ENCODE results near the gene GPR137B. TPM values are rescaled to one million over a fixed set of nuclear protein-coding genes. Genes with fewer than 3 reads are reported as not detected.

Gene GPR137B
- total and polyA plus RNA-seq, 2 of the 4 experiments (the other 2 are of a cell fraction): 4.5 to 12.3 TPM

DNA sequence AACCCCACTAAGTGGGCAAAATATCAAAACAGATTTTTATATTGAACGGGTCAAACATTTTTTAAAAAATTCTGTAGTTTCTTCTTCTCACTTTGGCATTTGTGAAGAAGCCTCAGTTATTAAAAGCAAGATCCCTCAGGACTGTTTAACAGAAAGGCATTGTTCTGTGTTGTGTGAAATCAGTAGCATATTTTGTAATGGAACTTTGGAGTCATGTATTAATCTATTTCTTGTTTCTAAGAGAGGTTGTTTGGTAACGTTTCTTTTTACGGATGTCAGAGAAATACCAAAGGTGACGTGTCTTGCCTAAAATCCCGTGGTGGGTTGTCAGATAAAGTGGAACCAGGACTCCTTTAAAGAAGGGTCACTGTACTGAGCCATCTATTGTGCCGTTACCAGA, 23.7 kb downstream of the GPR137B start:
- H3K36me3 ChIP-seq (ENCODE audit: control insufficient read depth, insufficient read depth, low read length): peaks cover 2% of the 10 kb centered on the region; the same call in 1 of the 2 replicates
- in situ Hi-C loops (cut with MboI; ENCODE audit: low sequenced_read_pairs) (no loop called here), dilution Hi-C loops (cut with HindIII; ENCODE audit: low sequenced_read_pairs, unreplicated experiment) (no loop called here), intact Hi-C loops (cut with micrococcal nuclease) (no loop called here)
- ATAC-seq (ENCODE audit: low read depth) (no peak), DNase-seq (no peak)
- no peak overlapping the region for H4K5ac ChIP-seq (ENCODE audit: low read depth, low read length)
- no peak overlapping the region for H3K56ac ChIP-seq (ENCODE audit: extremely low read depth, insufficient read depth, low read length)
- H3K9me3 ChIP-seq (ENCODE audit: control insufficient read depth, insufficient read depth, low read length): peaks cover 4% of the 10 kb centered on the region; the same call in 1 of the 2 replicates
- ChIA-PET POLR2A (ENCODE audit: unreplicated experiment) (no interaction called here), CTCF (no interaction called here)
- no peak overlapping the region for H2BK120ac ChIP-seq (ENCODE audit: low read depth, low read length)
- H3K18ac ChIP-seq (ENCODE audit: low read depth, low read length): no peak overlapping the region
- no peak for TF ChIP-seq SMC3 (IDR thresholded peaks at IDR 0.05; ENCODE audit: low read depth, low read length)
- TF ChIP-seq MAZ (IDR thresholded peaks at IDR 0.05; ENCODE audit: borderline replicate concordance, low read depth, low read length): no peak
- no peak for TF ChIP-seq RFX5 (IDR thresholded peaks at IDR 0.05; ENCODE audit: low read depth, low read length)
- TF ChIP-seq FOS (IDR thresholded peaks at IDR 0.05; ENCODE audit: low read depth, low read length): no peak
- TF ChIP-seq, protein P1, sequence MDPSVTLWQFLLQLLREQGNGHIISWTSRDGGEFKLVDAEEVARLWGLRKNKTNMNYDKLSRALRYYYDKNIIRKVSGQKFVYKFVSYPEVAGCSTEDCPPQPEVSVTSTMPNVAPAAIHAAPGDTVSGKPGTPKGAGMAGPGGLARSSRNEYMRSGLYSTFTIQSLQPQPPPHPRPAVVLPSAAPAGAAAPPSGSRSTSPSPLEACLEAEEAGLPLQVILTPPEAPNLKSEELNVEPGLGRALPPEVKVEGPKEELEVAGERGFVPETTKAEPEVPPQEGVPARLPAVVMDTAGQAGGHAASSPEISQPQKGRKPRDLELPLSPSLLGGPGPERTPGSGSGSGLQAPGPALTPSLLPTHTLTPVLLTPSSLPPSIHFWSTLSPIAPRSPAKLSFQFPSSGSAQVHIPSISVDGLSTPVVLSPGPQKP (IDR thresholded peaks at IDR 0.05; ENCODE audit: borderline replicate concordance, low read depth, low read length): no peak
- no peak for TF ChIP-seq CHD1 (IDR thresholded peaks at IDR 0.05; ENCODE audit: low read depth, low read length)
- TF ChIP-seq MXI1 (IDR thresholded peaks at IDR 0.05; ENCODE audit: borderline replicate concordance, low read depth, low read length): no peak
- TF ChIP-seq, protein P2, sequence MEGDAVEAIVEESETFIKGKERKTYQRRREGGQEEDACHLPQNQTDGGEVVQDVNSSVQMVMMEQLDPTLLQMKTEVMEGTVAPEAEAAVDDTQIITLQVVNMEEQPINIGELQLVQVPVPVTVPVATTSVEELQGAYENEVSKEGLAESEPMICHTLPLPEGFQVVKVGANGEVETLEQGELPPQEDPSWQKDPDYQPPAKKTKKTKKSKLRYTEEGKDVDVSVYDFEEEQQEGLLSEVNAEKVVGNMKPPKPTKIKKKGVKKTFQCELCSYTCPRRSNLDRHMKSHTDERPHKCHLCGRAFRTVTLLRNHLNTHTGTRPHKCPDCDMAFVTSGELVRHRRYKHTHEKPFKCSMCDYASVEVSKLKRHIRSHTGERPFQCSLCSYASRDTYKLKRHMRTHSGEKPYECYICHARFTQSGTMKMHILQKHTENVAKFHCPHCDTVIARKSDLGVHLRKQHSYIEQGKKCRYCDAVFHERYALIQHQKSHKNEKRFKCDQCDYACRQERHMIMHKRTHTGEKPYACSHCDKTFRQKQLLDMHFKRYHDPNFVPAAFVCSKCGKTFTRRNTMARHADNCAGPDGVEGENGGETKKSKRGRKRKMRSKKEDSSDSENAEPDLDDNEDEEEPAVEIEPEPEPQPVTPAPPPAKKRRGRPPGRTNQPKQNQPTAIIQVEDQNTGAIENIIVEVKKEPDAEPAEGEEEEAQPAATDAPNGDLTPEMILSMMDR (conservative IDR thresholded peaks at IDR 0.05; ENCODE audit: low read depth, low read length): no peak
- TF ChIP-seq POLR2A (IDR thresholded peaks at IDR 0.05; ENCODE audit: low read depth, low read length): no peak
- TF ChIP-seq MAFK (IDR thresholded peaks at IDR 0.05; ENCODE audit: low read depth, low read length): no peak
- TF ChIP-seq RCOR1 (IDR thresholded peaks at IDR 0.05; ENCODE audit: insufficient replicate concordance, low read length): no peak
- TF ChIP-seq BHLHE40 (IDR thresholded peaks at IDR 0.05; ENCODE audit: low read depth, low read length): no peak
- no peak for TF ChIP-seq CEBPB (IDR thresholded peaks at IDR 0.05; ENCODE audit: low read depth, low read length)
- TF ChIP-seq, protein P3, sequence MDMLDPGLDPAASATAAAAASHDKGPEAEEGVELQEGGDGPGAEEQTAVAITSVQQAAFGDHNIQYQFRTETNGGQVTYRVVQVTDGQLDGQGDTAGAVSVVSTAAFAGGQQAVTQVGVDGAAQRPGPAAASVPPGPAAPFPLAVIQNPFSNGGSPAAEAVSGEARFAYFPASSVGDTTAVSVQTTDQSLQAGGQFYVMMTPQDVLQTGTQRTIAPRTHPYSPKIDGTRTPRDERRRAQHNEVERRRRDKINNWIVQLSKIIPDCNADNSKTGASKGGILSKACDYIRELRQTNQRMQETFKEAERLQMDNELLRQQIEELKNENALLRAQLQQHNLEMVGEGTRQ (IDR thresholded peaks at IDR 0.05; ENCODE audit: low read depth, low read length): no peak
- no peak for TF ChIP-seq RAD21 (IDR thresholded peaks at IDR 0.05; ENCODE audit: low read length)
- H3K27me3 ChIP-seq (ENCODE audit: control insufficient read depth, insufficient read depth, low read length): no peaks in the 10 kb centered on the region
- H3K4me1 ChIP-seq (ENCODE audit: control insufficient read depth, insufficient read depth, low read length): peaks cover 2% of the 10 kb centered on the region; the same call in 1 of the 2 replicates
- no peaks in the 10 kb centered on the region for H4K20me1 ChIP-seq (ENCODE audit: insufficient read depth, low read length)
- H2AFZ ChIP-seq (replicated peaks; ENCODE audit: low read length, poor library complexity): no peak overlapping the region
- no peaks in the 10 kb centered on the region for H3K9me1 ChIP-seq (ENCODE audit: insufficient read depth, low read length)
- no peak overlapping the region for H3K4me3 ChIP-seq (ENCODE audit: insufficient read depth, low read depth, low read length)
- no TSS peak for BruUV-seq (replicated peaks)
- no peak overlapping the region for H2AK5ac ChIP-seq (ENCODE audit: low read depth, low read length)
- no peak overlapping the region for H2BK15ac ChIP-seq (ENCODE audit: low read depth, low read length)
- no peak overlapping the region for H2BK5ac ChIP-seq (ENCODE audit: low read depth, low read length, poor library complexity, severe bottlenecking)
- H2BK20ac ChIP-seq (ENCODE audit: low read depth, low read length): no peak overlapping the region
- H3K9ac ChIP-seq (ENCODE audit: low read depth, low read length): no peak overlapping the region
- H3K4ac ChIP-seq (ENCODE audit: low read depth, low read length): no peak overlapping the region
- H4K91ac ChIP-seq (ENCODE audit: insufficient read depth, low read depth, low read length): no peak overlapping the region
- no peak overlapping the region for H3K27ac ChIP-seq (ENCODE audit: insufficient read depth, low read length)
- no peak overlapping the region for H3K23ac ChIP-seq (ENCODE audit: low read depth, low read length)
- no peak overlapping the region for H2AK9ac ChIP-seq (replicated peaks; ENCODE audit: low read depth, low read length, poor library complexity)
- WGBS, 2 experiments (ENCODE audit: extremely low coverage in 2 of 2, insufficient read length in 1 of 2): 100% methylated on average over 3 of the region's 6 CpGs; no CpG with 5 or more reads in 1 of the 2 experiments
- no peak overlapping the region for H3K4me2 ChIP-seq (ENCODE audit: low read depth, low read length)
- no peak overlapping the region for H4K8ac ChIP-seq (ENCODE audit: low read depth in 2 of 2, low read length in 2 of 2)
- peaks cover 0 to 3% of the 10 kb centered on the region in 2 experiments; a peak in 1 of 4 replicates for H3K79me1 ChIP-seq (ENCODE audit: low read depth in 1 of 2, low read length in 2 of 2)
- no peak overlapping the region for H3K14ac ChIP-seq (replicated peaks; ENCODE audit: low read depth, low read length)
